OCI-M1 (cell line): ENCODE data around the gene RHOF.
"Not testable (repeated sequence)": the region's sequence is repeated elsewhere in the genome, so short reads cannot be mapped to it uniquely, and the experiment has no call there.

Experiments used
- DNase-seq: peaks from one replicate; lab custom pipeline; 2025; lab: John Stamatoyannopoulos, UW

Gene RHOF

GRCh38 chr12:121748571-121749265, 44.8 kb downstream of the RHOF start:
- peak; percentile 48 for DNase-seq

DNA sequence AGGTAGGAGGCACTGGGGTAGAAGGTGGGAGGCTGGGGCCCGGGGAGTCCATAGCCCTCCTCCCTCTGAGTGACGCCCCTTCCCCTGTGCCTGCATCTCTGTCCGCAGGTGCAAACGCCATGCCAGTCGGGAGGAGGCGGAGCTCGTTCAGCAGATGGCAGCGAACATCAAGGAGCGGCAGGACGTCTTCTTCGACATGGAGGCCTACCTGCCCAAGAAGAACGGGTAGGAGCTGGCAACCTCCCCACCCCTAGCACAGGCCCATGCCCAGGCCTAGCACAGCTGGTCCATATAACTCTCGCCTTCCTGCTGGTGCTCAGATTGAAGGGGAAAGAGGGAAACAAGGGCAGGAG, 45.3 kb downstream of the RHOF start:
- DNase-seq, result no peak

DNA sequence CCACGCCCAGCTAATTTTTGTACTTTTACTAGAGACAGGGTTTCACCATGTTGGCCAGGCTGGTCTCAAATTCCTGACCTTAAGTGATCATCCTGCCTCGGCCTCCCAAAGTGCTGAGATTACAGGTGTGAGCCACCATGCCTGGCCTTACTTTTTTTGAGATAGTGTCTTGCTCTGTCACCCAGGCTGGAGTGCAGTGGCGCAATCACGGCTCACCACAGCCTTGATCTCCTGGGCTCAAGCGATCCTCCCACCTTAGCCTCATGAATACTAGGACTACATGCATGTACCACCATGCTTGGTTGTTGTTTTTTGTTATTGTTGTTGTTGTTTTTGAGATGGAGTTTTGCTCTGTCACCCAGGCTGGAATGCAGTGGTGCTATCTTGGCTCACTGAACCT, 47.9 kb downstream of the RHOF start:
- DNase-seq, result not testable (repeated sequence)

DNA sequence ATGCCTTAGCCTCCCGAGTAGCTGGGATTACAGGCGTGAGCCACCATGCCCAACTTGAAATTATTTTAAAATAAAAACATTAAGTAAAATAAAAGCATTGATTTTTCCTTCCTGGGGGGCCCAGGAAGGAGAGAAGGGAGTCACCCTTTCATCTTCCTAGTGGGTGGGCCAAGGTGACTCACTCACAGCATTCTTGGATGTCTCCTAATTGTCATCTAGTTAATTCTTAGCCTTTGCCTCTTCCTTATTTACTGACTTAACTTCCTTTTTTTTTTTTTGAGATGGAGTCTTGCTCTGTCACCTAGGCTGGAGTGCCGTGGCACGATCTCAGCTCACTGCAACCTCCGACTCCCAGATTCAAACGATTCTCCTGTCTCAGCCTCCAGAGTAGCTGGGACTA, 51.7 kb downstream of the RHOF start:
- DNase-seq, result peak; percentile 12

DNA sequence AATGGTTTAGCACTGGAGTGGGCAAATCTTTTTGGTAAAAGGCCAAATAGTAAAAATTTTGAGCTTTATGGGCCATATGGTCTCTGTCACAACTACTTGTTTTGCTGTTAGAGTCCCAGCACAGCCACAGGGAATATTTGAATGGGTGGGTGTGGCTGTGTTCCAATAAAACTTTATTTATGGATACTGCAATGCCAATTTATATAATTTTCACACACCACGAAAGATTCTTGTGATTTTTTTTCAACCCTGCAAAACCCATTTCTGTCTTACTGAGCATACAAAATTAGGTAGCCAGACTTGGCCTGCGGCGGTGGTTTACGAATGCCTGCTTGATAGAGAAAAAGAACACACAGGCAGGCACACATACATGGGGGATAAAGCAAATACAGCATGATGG, 52.6 kb downstream of the RHOF start:
- DNase-seq, result no peak

- DNase-seq, result peak; percentile 83
These were observed 55.1 kb downstream of the RHOF start for GRCh38 chr12:121738340-121738858.

DNA sequence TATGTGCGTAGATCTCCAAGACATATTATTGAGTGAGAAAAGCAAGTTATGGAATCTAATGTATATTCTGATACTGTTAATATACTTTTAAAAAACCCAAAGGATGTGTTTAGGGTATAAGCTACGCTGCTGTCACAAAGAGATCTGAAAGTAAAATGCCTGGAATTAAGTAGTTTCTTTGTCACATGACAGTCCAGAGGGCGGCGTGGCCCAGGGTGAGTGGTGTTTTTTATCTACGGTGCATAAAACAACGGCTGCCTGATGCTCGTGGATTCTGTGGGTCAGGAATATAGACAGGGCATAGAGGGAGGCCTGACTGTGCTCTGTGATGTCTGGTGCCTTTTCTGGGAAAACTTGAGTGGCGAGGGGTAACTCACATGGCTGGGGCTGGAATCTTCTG, 59.6 kb downstream of the RHOF start:
- DNase-seq, result no peak

GRCh38 chr12:121731473-121731872, 62.0 kb downstream of the RHOF start:
- DNase-seq, result no peak

GRCh38 chr12:121729021-121729420, 64.5 kb downstream of the RHOF start:
- DNase-seq, result no peak
